IPS DF 6.9 (cell line): ENCODE data around the gene GUCA2A.

Experiments used
- DNase-seq: peaks from one replicate; pipeline ENCODE4 v3.0.0-alpha.2; 2013; ENCODE audit warnings: low read depth, low spot score
- H3K27ac ChIP-seq: one replicate; pipeline ENCODE4 v1.5.1; 2013; ENCODE audit warnings: low read length, control low read depth
- H3K27me3 ChIP-seq: 2 replicates; pipeline ENCODE4 v1.6.1; 2013; ENCODE audit warnings: mild to moderate bottlenecking, low read length; ENCODE audit not compliant: control insufficient read depth, insufficient read depth
- H3K36me3 ChIP-seq: 2 replicates; pipeline ENCODE4 v1.6.1; 2013; ENCODE audit warnings: low read length; ENCODE audit not compliant: control insufficient read depth, insufficient read depth
- H3K4me1 ChIP-seq: 2 replicates; pipeline ENCODE4 v1.6.1; 2013; ENCODE audit warnings: low read length; ENCODE audit not compliant: control insufficient read depth, insufficient read depth
- H3K4me3 ChIP-seq: 2 replicates; pipeline ENCODE4 v1.5.1; 2013; ENCODE audit warnings: mild to moderate bottlenecking, low read length
- H3K9me3 ChIP-seq: 2 replicates; pipeline ENCODE4 v1.6.1; 2013; ENCODE audit warnings: low read length, inconsistent platforms; ENCODE audit not compliant: control insufficient read depth, insufficient read depth
- WGBS: extraction: QIAGEN DNeasy Blood & Tissue Kit; methylation state at CpG from one replicate; pipeline ENCODE4 v1.1.7; 2013; ENCODE audit warnings: mixed read lengths, missing lambda C conversion rate; ENCODE audit not compliant: insufficient read length, insufficient coverage; 5-methylcytosine and 5-hydroxymethylcytosine counted together

GUCA2A gene

DNA sequence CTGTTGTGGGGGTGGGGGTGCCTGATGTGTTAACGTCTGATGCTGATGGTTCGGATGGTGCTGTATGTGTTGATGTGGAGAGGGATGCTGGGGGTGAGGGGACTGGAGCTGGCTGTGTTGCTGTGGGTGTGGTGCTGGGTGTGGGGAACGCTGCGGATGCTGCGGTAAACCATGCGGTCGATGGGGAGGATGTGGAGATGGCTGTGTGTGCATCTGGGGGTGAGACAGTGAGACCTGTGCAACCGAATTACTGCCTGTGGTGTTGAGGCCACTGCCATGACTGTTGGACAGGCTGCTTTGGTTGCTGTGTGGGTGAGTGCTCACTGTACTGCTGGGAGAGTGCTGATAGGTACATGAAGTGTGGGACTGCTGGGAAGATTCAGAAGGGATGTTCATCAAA lies 26.8 kb upstream of the GUCA2A start:
- DNase-seq = no peak
- no CpG with 5 or more reads among the region's 8 CpGs for WGBS
- H3K36me3 ChIP-seq = peaks cover 4% of the 10 kb centered on the region; the same call in 1 of the 2 replicates

GRCh38 chr1:42189931-42190853 lies 25.6 kb upstream of the GUCA2A start:
- Histone ChIP-seq H3K27ac (no peak overlapping the region), H3K9me3 (no peaks in the 10 kb centered on the region), H3K27me3 (no peaks in the 10 kb centered on the region), H3K4me1 (no peaks in the 10 kb centered on the region), H3K36me3 (peaks cover 4% of the 10 kb centered on the region; the same call in 1 of the 2 replicates), H3K4me3 (no peak overlapping the region)
- no CpG with 5 or more reads among the region's 6 CpGs for WGBS
- no peak for DNase-seq

More for the DNA sequence above, 26.8 kb upstream of the GUCA2A start:
- Histone ChIP-seq H3K27ac (no peak overlapping the region), H3K4me3 (no peak overlapping the region), H3K4me1 (no peaks in the 10 kb centered on the region), H3K27me3 (no peaks in the 10 kb centered on the region), H3K9me3 (no peaks in the 10 kb centered on the region)

DNA sequence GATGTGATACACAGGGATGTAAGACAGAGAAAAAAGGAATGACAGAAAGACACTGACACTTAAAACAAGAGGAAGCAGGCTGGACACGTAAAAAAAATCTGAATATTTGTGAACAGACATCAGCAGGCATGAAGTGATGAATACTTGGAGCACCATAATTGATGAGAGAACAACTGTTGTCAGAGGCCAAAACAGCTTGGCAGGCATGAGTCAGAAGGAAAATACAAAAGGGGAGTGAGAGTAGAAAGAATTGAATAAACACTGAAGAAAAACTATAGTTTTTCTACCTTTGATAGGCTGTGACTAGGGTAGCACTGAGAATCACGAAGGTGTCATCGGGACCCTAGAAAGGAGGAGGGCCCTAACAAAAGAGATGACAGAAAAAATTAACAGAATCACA lies 21.6 kb upstream of the GUCA2A start:
- Histone ChIP-seq H3K36me3 (peaks cover under 1% of the 10 kb centered on the region; the same call in 1 of the 2 replicates), H3K27ac (no peak overlapping the region), H3K4me1 (no peaks in the 10 kb centered on the region), H3K4me3 (no peak overlapping the region), H3K9me3 (no peaks in the 10 kb centered on the region), H3K27me3 (no peaks in the 10 kb centered on the region)
- no peak for DNase-seq
- no CpG with 5 or more reads among the region's 3 CpGs for whole genome bisulfite sequencing

DNA sequence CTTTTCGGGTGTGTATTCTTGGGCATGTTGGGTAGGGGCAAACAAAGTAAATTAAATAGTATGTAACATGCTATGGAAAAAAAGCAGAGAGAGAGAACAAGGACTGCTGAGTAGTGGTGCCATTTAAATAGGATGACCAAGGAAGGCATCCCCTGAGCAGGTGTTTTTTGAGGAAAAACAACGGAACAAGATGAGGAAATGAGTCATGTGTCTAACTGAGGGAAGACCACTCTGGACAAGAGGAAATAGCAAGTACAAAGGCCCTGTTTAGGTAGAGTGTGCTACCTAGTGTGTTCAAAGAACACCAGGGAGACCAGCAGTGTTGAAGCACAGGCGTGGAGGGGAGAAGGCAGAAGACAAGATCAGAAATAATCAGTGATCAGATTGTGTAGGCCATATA lies 20.1 kb upstream of the GUCA2A start:
- Histone ChIP-seq H3K36me3 (peaks cover under 1% of the 10 kb centered on the region; the same call in 1 of the 2 replicates), H3K9me3 (no peaks in the 10 kb centered on the region), H3K27me3 (no peaks in the 10 kb centered on the region), H3K27ac (no peak overlapping the region), H3K4me1 (no peaks in the 10 kb centered on the region), H3K4me3 (no peak overlapping the region)
- WGBS = no CpG with 5 or more reads among the region's 3 CpGs
- no peak for DNase-seq

- Histone ChIP-seq H3K27me3 (no peaks in the 10 kb centered on the region), H3K27ac (no peak overlapping the region), H3K4me1 (no peaks in the 10 kb centered on the region), H3K9me3 (no peaks in the 10 kb centered on the region), H3K36me3 (peaks cover 4% of the 10 kb centered on the region; the same call in 1 of the 2 replicates), H3K4me3 (no peak overlapping the region)
- no CpG with 5 or more reads among the region's 6 CpGs for WGBS
- DNase-seq = no peak
Measured at GRCh38 chr1:42183957-42184268, 19.4 kb upstream of the GUCA2A start.

GRCh38 chr1:42183210-42183956 lies 18.8 kb upstream of the GUCA2A start:
- H3K4me1 ChIP-seq = no peaks in the 10 kb centered on the region
- no peak overlapping the region for H3K27ac ChIP-seq
- no peak overlapping the region for H3K4me3 ChIP-seq
- H3K27me3 ChIP-seq = no peaks in the 10 kb centered on the region
- DNase-seq = no peak
- no peaks in the 10 kb centered on the region for H3K9me3 ChIP-seq
- no CpG with 5 or more reads among the region's 7 CpGs for WGBS
- H3K36me3 ChIP-seq = peaks cover 4% of the 10 kb centered on the region; the same call in 1 of the 2 replicates

GRCh38 chr1:42181687-42182086 lies 17.1 kb upstream of the GUCA2A start:
- H3K4me3 ChIP-seq = no peak overlapping the region
- no CpG with 5 or more reads among the region's 4 CpGs for WGBS
- no peaks in the 10 kb centered on the region for H3K9me3 ChIP-seq
- H3K27me3 ChIP-seq = no peaks in the 10 kb centered on the region
- peaks cover 4% of the 10 kb centered on the region; the same call in 1 of the 2 replicates for H3K36me3 ChIP-seq
- no peaks in the 10 kb centered on the region for H3K4me1 ChIP-seq
- H3K27ac ChIP-seq = no peak overlapping the region
- no peak for DNase-seq

DNA sequence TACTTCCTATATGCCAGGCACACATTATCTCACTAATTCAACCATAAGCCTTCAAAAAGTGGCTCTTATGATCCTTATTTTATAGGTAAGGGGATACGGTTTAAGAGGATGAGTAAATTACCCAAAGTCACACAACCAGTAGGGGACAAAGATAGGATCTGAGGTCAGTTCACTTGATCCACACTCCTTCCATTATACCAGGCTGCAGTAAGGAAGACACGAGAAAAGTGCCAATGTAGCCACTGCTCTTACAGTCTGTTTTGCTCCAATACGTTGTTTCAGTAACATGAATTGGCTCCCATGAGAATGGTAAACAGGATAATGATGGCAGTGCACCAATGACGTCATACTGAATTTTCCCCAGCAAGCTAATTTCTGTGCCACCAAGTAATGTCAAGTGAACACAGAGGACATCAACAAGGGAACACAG lies 15.4 kb upstream of the GUCA2A start:
- no peak overlapping the region for H3K4me3 ChIP-seq
- H3K27ac ChIP-seq = no peak overlapping the region
- no peak for DNase-seq
- H3K27me3 ChIP-seq = no peaks in the 10 kb centered on the region
- H3K4me1 ChIP-seq = no peaks in the 10 kb centered on the region
- H3K36me3 ChIP-seq = peaks cover 4% of the 10 kb centered on the region; the same call in 1 of the 2 replicates
- H3K9me3 ChIP-seq = no peaks in the 10 kb centered on the region
- WGBS = no CpG with 5 or more reads among the region's 4 CpGs

DNA sequence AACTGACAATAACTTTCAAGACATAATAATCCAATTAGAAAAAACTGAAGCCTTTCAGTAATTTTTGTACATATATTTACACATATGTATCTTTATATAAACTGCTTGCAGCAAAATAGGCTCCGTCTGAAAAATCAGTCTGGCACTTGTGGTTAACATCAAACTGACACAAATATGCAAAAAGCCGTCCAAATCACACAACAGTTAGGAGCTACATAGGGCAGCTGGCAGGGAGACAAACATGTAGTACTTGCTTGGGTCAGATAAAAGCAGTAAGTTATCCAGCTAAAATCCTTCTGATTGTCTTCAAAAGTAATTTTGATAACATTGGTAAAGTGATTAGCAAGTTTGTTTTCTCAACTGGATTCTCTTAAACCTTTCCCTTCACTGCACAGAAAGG lies 14.7 kb upstream of the GUCA2A start:
- no peak overlapping the region for H3K4me3 ChIP-seq
- WGBS = no CpG with 5 or more reads among the region's 2 CpGs
- H3K27me3 ChIP-seq = no peaks in the 10 kb centered on the region
- no peaks in the 10 kb centered on the region for H3K4me1 ChIP-seq
- H3K27ac ChIP-seq = no peak overlapping the region
- no peak for DNase-seq
- H3K36me3 ChIP-seq = peaks cover 4% of the 10 kb centered on the region; the same call in 1 of the 2 replicates
- no peaks in the 10 kb centered on the region for H3K9me3 ChIP-seq

- Histone ChIP-seq H3K4me1 (no peaks in the 10 kb centered on the region), H3K27ac (no peak overlapping the region), H3K4me3 (no peak overlapping the region), H3K36me3 (peaks cover 4% of the 10 kb centered on the region; the same call in 1 of the 2 replicates), H3K27me3 (no peaks in the 10 kb centered on the region), H3K9me3 (no peaks in the 10 kb centered on the region)
- no CpG with 5 or more reads among the region's 3 CpGs for WGBS
- DNase-seq = no peak
Measured at GRCh38 chr1:42178249-42178648, 13.7 kb upstream of the GUCA2A start.
